ENCODE measurements around the gene COPG2. TPM values are rescaled to one million over a fixed set of nuclear protein-coding genes. Genes with fewer than 3 reads are reported as not detected.

The COPG2 gene
- total RNA-seq, 1 donor from 2014 or later, result 167 TPM

DNA sequence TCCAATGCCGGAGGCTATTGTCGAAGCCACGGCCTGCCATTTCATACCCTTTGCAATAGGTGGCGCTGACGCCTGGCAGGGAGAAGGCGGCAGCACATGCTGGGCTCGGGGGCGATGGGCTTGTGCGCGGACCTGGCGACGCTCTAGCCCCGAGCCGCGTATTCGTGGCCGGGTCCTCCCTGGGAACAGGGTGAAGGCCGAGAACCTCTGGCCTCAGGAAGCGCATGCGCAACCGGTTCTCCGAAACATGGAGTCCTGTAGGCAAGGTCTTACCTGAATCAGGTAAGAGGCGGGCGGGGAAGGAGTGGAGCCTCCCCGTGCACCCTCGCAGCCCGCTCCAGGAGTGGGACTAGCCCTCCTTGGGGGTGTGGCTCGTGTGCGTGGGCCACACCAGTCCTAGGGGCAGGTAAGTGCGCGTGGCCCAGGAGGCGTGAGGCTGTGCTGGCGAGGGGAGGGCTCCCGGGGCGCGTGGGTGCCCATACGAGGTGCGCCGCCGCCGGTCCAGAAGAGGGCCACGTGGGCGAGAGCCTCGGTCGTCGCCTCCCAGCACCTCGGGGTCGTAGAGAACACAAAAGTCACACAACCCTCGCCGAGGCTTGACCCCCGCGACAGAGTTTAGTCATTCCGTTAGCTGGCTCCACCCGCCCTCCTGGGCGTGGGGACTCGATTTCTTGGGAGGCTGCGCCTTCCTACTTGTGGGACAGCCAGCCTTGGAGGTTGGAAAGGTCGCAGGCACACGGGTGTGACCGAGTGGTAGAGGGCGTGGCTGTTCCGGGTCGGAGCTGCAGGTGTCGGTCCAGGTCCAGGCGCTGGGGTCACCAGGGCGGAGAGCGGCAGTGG, 182.2 kb downstream of the COPG2 start:
- H2AFZ ChIP-seq (replicated peaks), result peak overlapping the region; percentile 92
- H3K4me3 ChIP-seq, result peak overlapping the region; percentile 48
- H3K79me2 ChIP-seq (ENCODE audit: low read depth), result peaks cover 20% of the 10 kb centered on the region
- no peak overlapping the region for H3K9ac ChIP-seq
- H3K27ac ChIP-seq, result no peak overlapping the region
- Mint-ChIP-seq H3K4me3 (peak overlapping the region; percentile 79), H3K4me1 (peaks cover 39% of the 10 kb centered on the region), H3K27me3 (ENCODE audit: insufficient read depth, low read depth) (peaks cover 19% of the 10 kb centered on the region), H3K9me3 (peaks cover 24% of the 10 kb centered on the region), H3K36me3 (peaks cover 17% of the 10 kb centered on the region), H3K27ac (peak overlapping the region; percentile 57)
- H4K20me1 ChIP-seq (ENCODE audit: low read depth), result no peaks in the 10 kb centered on the region
- no peaks in the 10 kb centered on the region for H3K36me3 ChIP-seq
- H3K9me3 ChIP-seq (ENCODE audit: low read depth), result no peaks in the 10 kb centered on the region
- peaks cover 15% of the 10 kb centered on the region for H3K4me1 ChIP-seq
- H3F3A ChIP-seq (ENCODE audit: low read depth), result peaks cover 21% of the 10 kb centered on the region
- peak; percentile 88 for DNase-seq (ENCODE audit: low spot score)
- TF ChIP-seq, protein P1, sequence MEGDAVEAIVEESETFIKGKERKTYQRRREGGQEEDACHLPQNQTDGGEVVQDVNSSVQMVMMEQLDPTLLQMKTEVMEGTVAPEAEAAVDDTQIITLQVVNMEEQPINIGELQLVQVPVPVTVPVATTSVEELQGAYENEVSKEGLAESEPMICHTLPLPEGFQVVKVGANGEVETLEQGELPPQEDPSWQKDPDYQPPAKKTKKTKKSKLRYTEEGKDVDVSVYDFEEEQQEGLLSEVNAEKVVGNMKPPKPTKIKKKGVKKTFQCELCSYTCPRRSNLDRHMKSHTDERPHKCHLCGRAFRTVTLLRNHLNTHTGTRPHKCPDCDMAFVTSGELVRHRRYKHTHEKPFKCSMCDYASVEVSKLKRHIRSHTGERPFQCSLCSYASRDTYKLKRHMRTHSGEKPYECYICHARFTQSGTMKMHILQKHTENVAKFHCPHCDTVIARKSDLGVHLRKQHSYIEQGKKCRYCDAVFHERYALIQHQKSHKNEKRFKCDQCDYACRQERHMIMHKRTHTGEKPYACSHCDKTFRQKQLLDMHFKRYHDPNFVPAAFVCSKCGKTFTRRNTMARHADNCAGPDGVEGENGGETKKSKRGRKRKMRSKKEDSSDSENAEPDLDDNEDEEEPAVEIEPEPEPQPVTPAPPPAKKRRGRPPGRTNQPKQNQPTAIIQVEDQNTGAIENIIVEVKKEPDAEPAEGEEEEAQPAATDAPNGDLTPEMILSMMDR (IDR thresholded peaks at IDR 0.05), result peak; percentile 62
- no peak for TF ChIP-seq EZH2 (IDR thresholded peaks at IDR 0.05)
- peak overlapping the region; percentile 74 for H3K4me2 ChIP-seq
- no peaks in the 10 kb centered on the region for H3K27me3 ChIP-seq

DNA sequence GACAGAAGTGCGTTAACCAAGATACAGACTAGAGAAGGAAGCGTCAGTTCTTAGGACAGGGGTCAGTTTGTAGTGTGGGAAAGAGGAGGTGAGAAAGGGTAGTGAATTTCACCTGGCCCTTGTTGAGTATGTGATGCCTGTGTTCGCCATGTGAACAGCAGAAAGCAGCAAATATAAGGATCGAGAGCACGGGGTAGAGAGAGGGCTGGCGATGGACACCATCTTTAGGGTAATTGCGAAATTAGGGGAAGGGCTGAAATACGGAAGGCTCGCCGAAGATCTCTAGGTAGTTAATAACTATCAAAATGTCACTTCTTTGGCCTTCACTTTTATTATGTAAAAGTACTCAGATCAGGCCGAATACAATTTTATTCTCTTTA, 182.8 kb downstream of the COPG2 start:
- no peak overlapping the region for H3K4me3 ChIP-seq
- no peak overlapping the region for H3K9ac ChIP-seq
- peak overlapping the region; percentile 92 for H2AFZ ChIP-seq (replicated peaks)
- H4K20me1 ChIP-seq (ENCODE audit: low read depth), result no peaks in the 10 kb centered on the region
- peaks cover 19% of the 10 kb centered on the region for H3K27me3 Mint-ChIP-seq (ENCODE audit: insufficient read depth, low read depth)
- no peaks in the 10 kb centered on the region for H3K9me3 ChIP-seq (ENCODE audit: low read depth)
- H3K4me3 Mint-ChIP-seq, result peak overlapping the region; percentile 63
- TF ChIP-seq EZH2phosphoT487 (IDR thresholded peaks at IDR 0.05) (no peak), EZH2 (IDR thresholded peaks at IDR 0.05) (no peak)
- TF ChIP-seq, protein P1 (IDR thresholded peaks at IDR 0.05), result no peak
- peak overlapping the region; percentile 74 for H3K4me2 ChIP-seq
- peaks cover 15% of the 10 kb centered on the region for H3K4me1 ChIP-seq
- no peaks in the 10 kb centered on the region for H3K36me3 ChIP-seq
- no peak overlapping the region for H3K27ac ChIP-seq
- peak overlapping the region; percentile 53 for H3K27ac Mint-ChIP-seq
- H3K27me3 ChIP-seq, result no peaks in the 10 kb centered on the region
- no peak for DNase-seq (ENCODE audit: low spot score)
- peaks cover 21% of the 10 kb centered on the region for H3K9me3 Mint-ChIP-seq
- peaks cover 19% of the 10 kb centered on the region for H3K79me2 ChIP-seq (ENCODE audit: low read depth)
- H3K4me1 Mint-ChIP-seq, result peaks cover 35% of the 10 kb centered on the region
- H3F3A ChIP-seq (ENCODE audit: low read depth), result peaks cover 16% of the 10 kb centered on the region
- peaks cover 13% of the 10 kb centered on the region for H3K36me3 Mint-ChIP-seq

DNA sequence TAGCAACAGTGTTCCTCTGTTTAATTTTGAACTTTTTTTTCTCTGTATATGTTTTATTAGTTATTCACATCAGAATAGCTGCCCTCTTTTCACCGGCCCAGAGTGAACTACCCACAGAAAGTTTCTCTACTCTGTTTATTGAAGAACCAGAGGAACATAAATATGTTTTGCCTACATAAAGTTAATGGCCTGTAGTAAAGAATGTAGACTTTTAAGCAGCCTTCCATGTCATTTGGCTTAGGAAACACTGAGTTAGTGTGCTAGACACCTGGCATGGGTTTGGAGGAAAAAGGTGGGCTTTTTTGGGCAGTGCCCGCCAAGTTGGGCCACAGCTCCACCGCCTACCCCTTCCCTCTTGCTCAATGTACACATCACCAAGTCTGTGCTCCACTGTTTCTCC, 185.5 kb downstream of the COPG2 start:
- DNase-seq (ENCODE audit: low spot score), result no peak
- Histone ChIP-seq H4K20me1 (ENCODE audit: low read depth) (no peaks in the 10 kb centered on the region), H3K4me1 (no peaks in the 10 kb centered on the region), H2AFZ (replicated peaks) (no peak overlapping the region), H3K27me3 (no peaks in the 10 kb centered on the region), H3K36me3 (no peaks in the 10 kb centered on the region), H3F3A (ENCODE audit: low read depth) (no peaks in the 10 kb centered on the region), H3K4me3 (no peak overlapping the region), H3K79me2 (ENCODE audit: low read depth) (peaks cover 10% of the 10 kb centered on the region), H3K27ac (no peak overlapping the region), H3K4me2 (no peak overlapping the region), H3K9ac (no peak overlapping the region), H3K9me3 (ENCODE audit: low read depth) (no peaks in the 10 kb centered on the region)
- Mint-ChIP-seq H3K27ac (no peak overlapping the region), H3K36me3 (no peaks in the 10 kb centered on the region), H3K27me3 (ENCODE audit: insufficient read depth, low read depth) (peaks cover 22% of the 10 kb centered on the region), H3K4me3 (no peak overlapping the region), H3K4me1 (peaks cover 14% of the 10 kb centered on the region), H3K9me3 (peaks cover 20% of the 10 kb centered on the region)
- TF ChIP-seq, protein P1 (IDR thresholded peaks at IDR 0.05), result no peak
- TF ChIP-seq EZH2 (IDR thresholded peaks at IDR 0.05) (no peak), EZH2phosphoT487 (IDR thresholded peaks at IDR 0.05) (no peak)
